CD4-positive, alpha-beta T cell treated with Interleukin-6 for 4 hours (primary cell): ENCODE measurements around the gene CCDC141.
"Not testable (repeated sequence)": the region's sequence is repeated elsewhere in the genome, so short reads cannot be mapped to it uniquely, and the experiment has no call there.

Experiments
- DNase-seq: peaks from one replicate; pipeline ENCODE4 v3.0.0-alpha.2; 2020; ENCODE audit warnings: mixed read lengths

CCDC141 gene

DNA sequence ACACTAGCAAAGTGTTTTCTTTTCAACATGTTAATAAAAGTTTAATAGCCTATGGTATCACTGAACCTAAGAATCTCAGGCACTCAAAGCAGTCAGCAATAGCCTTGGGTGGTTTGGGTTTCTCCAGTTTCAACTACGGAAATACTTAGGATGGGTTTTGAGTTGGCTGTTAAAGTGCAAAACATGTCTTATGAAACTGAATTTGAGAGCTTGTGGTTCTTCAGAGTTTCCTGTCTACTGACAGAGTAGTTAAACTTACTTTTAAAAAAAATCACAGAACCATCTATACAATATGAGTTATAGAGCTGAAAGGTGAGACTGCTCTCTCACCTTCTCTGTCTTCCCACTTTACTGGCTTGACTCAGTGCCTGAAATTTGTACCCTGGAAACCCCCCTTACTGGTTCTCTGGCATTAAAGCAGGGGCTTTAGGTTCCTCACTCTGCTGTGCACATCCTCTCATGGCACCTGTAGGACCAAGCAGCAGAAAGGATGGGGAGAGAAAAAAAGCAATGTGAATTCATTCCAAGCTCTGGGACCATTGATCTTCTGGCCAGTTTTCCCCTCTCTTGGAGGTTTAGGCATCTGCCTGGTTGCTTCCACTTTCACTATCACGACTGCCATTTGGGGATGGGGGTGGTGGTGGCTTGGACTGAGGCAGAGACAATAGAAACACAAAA lies 18.1 kb downstream of the CCDC141 start:
- peak; percentile 36 for DNase-seq

GRCh38 chr2:179024445-179024844 lies 25.5 kb downstream of the CCDC141 start:
- no peak for DNase-seq

GRCh38 chr2:179022685-179023084 lies 27.3 kb downstream of the CCDC141 start:
- no peak for DNase-seq

DNA sequence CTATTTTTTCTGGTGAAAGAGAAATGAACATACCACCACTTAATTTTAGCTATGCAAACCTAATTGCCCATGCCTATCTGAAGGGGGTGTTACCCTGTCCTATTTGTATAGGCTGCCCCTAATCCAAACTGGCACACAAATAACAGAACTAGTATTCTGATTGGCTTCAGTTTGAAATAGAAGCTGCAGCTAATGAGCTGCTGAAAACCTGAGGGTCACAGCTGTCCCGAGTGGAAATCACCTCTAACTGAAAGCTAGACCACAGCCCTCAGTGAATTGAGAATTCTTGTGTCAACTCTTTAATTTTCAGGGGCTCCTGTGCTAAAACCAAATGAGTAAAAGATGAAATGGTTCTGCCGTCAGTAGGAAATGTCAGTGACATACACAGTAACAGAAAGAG lies 28.7 kb downstream of the CCDC141 start:
- no peak for DNase-seq

DNA sequence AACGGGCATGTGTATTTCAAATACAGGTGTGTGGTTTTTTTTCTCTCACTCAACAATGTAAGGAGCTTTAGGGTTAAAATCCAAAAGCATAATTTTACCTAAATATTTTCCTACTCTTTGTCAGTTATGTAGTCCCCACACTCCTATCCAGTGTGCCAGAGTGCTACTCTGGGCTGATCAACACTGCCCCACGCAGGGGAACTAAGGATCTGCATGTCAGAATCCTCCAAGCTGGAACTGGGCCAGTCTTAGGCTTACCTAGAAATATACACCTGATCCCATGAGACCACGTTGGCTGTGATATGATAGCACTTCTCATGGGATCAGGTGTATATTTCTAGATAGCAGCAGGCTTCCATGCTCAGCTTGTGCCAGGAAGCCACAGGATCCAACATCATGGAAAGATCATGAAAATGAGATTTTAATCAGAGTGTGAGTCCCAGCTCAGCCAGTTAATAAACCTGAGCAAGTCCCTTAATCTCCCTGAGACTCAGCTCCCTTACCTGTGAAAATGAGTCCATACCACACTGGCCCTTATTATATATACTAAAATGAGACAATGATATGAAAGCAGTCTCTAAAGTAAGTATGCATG lies 29.7 kb downstream of the CCDC141 start:
- DNase-seq: peak; percentile 46

GRCh38 chr2:179019260-179019659 lies 30.7 kb downstream of the CCDC141 start:
- no peak for DNase-seq

- DNase-seq: no peak
These were observed 32.1 kb downstream of the CCDC141 start for GRCh38 chr2:179017773-179018357.

DNA sequence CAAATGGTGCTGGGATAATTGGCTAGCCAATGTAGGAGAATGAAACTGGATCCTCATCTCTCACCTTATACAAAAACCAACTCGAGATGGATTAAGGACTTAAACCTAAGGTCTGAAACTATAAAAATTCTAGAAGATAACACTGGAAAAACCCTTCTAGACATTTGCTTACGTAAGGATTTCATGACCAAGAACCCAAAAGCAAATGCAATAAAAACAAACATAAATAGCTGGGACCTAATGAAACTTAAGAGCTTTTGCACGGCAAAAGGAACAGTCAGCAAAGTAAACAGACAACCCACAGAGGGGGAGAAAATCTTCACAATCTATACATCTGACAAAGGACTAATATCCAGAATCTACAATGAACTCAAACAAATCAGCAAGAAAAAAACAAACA lies 35.7 kb downstream of the CCDC141 start:
- DNase-seq: not testable (repeated sequence)

- no peak for DNase-seq
These were observed 44.0 kb downstream of the CCDC141 start for GRCh38 chr2:179005976-179006375.

- DNase-seq: no peak
These were observed 50.5 kb downstream of the CCDC141 start for GRCh38 chr2:178999476-178999875.

DNA sequence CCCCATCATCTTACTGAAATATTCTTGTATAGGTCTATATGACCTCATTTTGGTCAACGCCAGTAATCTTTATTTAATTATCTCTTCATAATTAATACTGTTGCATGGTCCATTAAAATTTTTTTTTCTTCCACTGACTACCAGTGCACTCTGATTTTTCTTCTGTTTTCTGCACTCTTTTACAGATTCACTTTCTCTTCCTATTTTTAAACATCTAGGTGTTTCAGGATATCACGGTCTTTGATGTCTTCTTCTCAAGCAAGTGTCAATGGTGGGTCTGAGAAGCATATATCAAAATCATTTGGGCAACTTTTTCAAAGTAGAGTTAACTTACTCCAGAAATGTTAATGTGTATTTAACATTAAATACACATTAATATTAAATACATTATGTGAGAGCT lies 51.4 kb downstream of the CCDC141 start:
- no peak for DNase-seq

DNA sequence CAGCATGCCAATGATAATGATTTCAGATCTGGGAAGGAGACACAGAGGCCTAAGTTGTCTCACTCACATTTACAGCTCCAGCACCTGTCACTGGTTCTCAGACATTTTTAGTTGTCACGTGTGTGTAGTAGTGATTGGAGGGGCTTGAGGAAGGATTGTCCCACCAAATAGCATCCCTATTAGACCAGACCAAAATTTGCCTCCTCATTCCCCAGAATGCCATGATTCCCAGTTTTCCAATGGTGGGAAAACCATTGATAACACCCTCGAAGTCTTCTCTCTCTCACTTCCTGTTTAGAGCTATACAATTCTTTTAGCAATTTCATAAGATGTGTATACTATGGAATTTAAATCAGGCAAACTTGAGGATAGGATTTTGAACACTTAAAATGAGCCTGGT lies 52.5 kb downstream of the CCDC141 start:
- DNase-seq: no peak

- no peak for DNase-seq
These were observed 52.9 kb downstream of the CCDC141 start for GRCh38 chr2:178997067-178997466.

DNA sequence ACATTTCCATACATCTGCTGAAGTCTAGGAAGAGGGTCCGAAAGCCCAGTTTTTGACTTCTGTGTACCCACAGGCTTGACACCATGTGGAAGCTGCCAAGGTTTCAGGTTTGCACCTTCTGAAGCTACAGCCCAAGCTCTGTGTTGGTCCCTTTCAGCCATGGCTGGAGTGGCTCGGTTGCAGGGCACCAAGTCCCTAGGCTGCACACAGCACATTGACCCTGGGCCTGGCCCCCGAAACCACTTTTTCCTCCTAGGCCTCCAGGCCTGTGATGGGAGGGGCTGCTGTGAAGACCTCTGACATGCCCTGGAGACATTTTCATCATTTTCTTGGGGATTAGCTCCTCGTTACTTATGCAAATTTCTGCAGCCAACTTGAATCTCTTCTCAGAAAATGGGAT lies 55.7 kb downstream of the CCDC141 start:
- DNase-seq: no peak

GRCh38 chr2:178993788-178994187 lies 56.1 kb downstream of the CCDC141 start:
- no peak for DNase-seq

DNA sequence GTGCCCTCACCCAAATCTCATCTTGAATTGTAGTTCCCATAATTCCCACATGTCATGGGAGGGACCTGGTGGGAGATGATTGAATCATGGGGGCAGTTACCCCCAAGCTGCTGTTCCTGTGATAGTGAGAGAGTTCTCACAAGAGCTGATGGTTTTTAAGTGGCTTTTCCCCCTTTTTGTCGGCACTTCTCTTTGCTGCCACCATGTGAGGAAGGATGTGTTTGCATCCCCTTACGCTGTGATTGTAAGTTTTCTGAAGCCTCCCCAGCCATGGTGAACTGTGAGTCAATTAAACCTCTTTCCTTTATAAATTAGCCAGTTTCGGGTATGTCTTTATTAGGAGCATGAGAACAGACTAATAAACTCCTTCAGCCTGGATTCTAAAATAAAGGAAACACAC lies 57.2 kb downstream of the CCDC141 start:
- not testable (repeated sequence) for DNase-seq

- DNase-seq: no peak
These were observed 59.2 kb downstream of the CCDC141 start for GRCh38 chr2:178990533-178991241.

- DNase-seq: not testable (repeated sequence)
These were observed 60.5 kb downstream of the CCDC141 start for GRCh38 chr2:178989424-178989823.

DNA sequence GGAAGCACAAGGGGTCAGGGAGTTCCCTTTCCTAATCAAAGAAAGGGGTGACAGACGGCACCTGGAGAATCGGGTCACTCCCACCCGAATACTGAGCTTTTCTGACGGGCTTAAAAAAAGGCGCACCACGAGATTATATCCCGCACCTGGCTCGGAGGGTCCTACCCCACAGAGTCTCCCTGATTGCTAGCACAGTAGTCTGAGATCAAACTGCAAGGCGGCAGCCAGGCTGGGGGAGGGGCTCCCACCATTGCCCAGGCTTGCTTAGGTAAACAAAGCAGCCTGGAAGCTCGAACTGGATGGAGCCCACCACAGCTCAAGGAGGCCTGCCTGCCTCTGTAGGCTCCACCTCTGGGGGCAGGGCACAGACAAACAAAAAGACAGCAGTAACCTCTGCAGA lies 67.3 kb downstream of the CCDC141 start:
- not testable (repeated sequence) for DNase-seq

GRCh38 chr2:178980815-178981214 lies 69.1 kb downstream of the CCDC141 start:
- no peak for DNase-seq

DNA sequence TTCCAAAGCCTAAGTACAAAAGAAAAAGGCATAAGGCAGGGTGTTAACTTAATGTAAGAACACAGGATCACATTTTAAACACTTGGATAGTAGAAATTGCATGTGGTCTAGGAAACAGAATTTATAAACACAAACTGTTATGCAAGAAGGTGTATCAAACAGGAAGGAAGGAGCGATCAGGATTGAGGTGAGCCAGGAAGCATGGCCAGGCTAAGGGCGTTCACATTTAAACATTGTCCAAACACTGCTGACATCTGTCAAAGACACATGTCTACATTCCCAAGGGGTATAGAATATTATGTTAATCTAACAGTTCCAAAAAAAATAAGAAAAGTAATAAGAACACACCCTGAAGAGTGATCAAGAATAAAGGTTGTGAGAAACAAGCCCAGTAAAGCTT lies 71.3 kb downstream of the CCDC141 start:
- DNase-seq: no peak

DNA sequence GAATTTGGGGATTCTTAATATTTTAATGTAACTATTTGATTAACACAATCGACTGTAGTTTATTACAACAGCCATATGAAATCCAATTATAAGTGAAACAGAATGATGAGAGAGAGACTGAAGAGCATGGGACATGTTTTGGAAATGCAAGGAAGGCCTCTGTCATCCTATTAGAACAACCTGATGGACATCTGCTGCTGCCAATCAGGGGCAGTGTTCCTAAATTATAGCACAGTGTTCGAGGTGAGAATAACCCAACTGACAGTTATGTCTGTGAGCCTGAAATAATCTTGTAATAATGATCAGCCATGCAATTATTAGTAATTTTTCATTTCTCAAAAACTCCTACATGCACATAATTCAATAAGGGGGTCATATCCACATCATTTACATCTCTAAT lies 73.6 kb downstream of the CCDC141 start:
- DNase-seq: no peak

GRCh38 chr2:178962805-178963433 lies 87.0 kb downstream of the CCDC141 start:
- no peak for DNase-seq
